Renal cortex interstitium (tissue), 15 donors: Measurements from ENCODE around the gene CCDC93. TPM values are rescaled to one million over a fixed set of nuclear protein-coding genes. Genes with fewer than 3 reads are reported as not detected.

Experiments used
- DNase-seq, 11 donors: peaks; one replicate each; pipeline ENCODE4 v3.0.0-alpha.2; 2013; ENCODE audit warnings: low read depth in 9 of 11, low spot score in 4 of 11; ENCODE audit errors: extremely low read depth in 1 of 11
- long read RNA-seq, 16 experiments: transcript quantifications; one replicate each; lab custom pipeline, GENCODE V29; 2026
- polyA plus RNA-seq, 3 donors: library from polyadenylated mRNA; unstranded; fragments of 120-200 nt; gene quantifications; one replicate each; pipeline ENCODE4 v1.2.1, GENCODE V29; 2013; ENCODE audit not compliant: insufficient read length in 3 of 3

Gene CCDC93, protein sequence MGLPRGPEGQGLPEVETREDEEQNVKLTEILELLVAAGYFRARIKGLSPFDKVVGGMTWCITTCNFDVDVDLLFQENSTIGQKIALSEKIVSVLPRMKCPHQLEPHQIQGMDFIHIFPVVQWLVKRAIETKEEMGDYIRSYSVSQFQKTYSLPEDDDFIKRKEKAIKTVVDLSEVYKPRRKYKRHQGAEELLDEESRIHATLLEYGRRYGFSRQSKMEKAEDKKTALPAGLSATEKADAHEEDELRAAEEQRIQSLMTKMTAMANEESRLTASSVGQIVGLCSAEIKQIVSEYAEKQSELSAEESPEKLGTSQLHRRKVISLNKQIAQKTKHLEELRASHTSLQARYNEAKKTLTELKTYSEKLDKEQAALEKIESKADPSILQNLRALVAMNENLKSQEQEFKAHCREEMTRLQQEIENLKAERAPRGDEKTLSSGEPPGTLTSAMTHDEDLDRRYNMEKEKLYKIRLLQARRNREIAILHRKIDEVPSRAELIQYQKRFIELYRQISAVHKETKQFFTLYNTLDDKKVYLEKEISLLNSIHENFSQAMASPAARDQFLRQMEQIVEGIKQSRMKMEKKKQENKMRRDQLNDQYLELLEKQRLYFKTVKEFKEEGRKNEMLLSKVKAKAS
- polyA plus RNA-seq: 10 to 100 TPM; 42.2 to 59.5 (median 42.8) TPM
- long read RNA-seq, donor 1, full-length matches to known transcripts: 2 of 2 reads
- long read RNA-seq, donor 1, partial matches to known transcripts: 0 of 2 reads
- long read RNA-seq, donor 1, other reads (novel, unspliced or antisense): 0 of 2 reads
- long read RNA-seq, donor 2, full-length matches to known transcripts: 1 of 1 reads
- long read RNA-seq, donor 2, partial matches to known transcripts: 0 of 1 reads
- long read RNA-seq, donor 2, other reads (novel, unspliced or antisense): 0 of 1 reads
- long read RNA-seq, donor 3, full-length matches to known transcripts: 4 of 4 reads
- long read RNA-seq, donor 3, partial matches to known transcripts: 0 of 4 reads
- long read RNA-seq, donor 3, other reads (novel, unspliced or antisense): 0 of 4 reads
- long read RNA-seq, donor 4, full-length matches to known transcripts: 1 of 1 reads
- long read RNA-seq, donor 4, partial matches to known transcripts: 0 of 1 reads
- long read RNA-seq, donor 4, other reads (novel, unspliced or antisense): 0 of 1 reads
- long read RNA-seq, donor 5: 0 reads
- long read RNA-seq, donor 6, full-length matches to known transcripts: 1 of 1 reads
- long read RNA-seq, donor 6, partial matches to known transcripts: 0 of 1 reads
- long read RNA-seq, donor 6, other reads (novel, unspliced or antisense): 0 of 1 reads
- long read RNA-seq, donor 7, full-length matches to known transcripts: 1 of 1 reads
- long read RNA-seq, donor 7, partial matches to known transcripts: 0 of 1 reads
- long read RNA-seq, donor 7, other reads (novel, unspliced or antisense): 0 of 1 reads
- long read RNA-seq, donor 8, full-length matches to known transcripts: 3 of 10 reads
- long read RNA-seq, donor 8, partial matches to known transcripts: 7 of 10 reads
- long read RNA-seq, donor 8, other reads (novel, unspliced or antisense): 0 of 10 reads
- long read RNA-seq, donor 9, full-length matches to known transcripts: 4 of 4 reads
- long read RNA-seq, donor 9, partial matches to known transcripts: 0 of 4 reads
- long read RNA-seq, donor 9, other reads (novel, unspliced or antisense): 0 of 4 reads
- long read RNA-seq, donor 10, full-length matches to known transcripts: 2 of 2 reads
- long read RNA-seq, donor 10, partial matches to known transcripts: 0 of 2 reads
- long read RNA-seq, donor 10, other reads (novel, unspliced or antisense): 0 of 2 reads
- long read RNA-seq, donor 11, full-length matches to known transcripts: 1 of 1 reads
- long read RNA-seq, donor 11, partial matches to known transcripts: 0 of 1 reads
- long read RNA-seq, donor 11, other reads (novel, unspliced or antisense): 0 of 1 reads
- long read RNA-seq, donor 12, partial matches to known transcripts: 0 of 3 reads
- long read RNA-seq, donor 12, other reads (novel, unspliced or antisense): 0 of 3 reads
- long read RNA-seq, donor 13: 0 reads
- long read RNA-seq, donor 14: 0 reads
- long read RNA-seq, donor 15, full-length matches to known transcripts: 1 of 1 reads
- long read RNA-seq, donor 15, partial matches to known transcripts: 0 of 1 reads
- long read RNA-seq, donor 15, other reads (novel, unspliced or antisense): 0 of 1 reads
- long read RNA-seq, donor 16, full-length matches to known transcripts: 1 of 1 reads
- long read RNA-seq, donor 16, partial matches to known transcripts: 0 of 1 reads
- long read RNA-seq, donor 16, other reads (novel, unspliced or antisense): 0 of 1 reads

- peak; percentile 64 to 80 (median 74) for DNase-seq
These were observed at the start of gene CCDC93 for GRCh38 chr2:118013724-118014491. Gene CCDC93, minus strand, starts transcription at chr2:118014070. Its CDS starts 75 bp downstream, at chr2:118013995.

DNA sequence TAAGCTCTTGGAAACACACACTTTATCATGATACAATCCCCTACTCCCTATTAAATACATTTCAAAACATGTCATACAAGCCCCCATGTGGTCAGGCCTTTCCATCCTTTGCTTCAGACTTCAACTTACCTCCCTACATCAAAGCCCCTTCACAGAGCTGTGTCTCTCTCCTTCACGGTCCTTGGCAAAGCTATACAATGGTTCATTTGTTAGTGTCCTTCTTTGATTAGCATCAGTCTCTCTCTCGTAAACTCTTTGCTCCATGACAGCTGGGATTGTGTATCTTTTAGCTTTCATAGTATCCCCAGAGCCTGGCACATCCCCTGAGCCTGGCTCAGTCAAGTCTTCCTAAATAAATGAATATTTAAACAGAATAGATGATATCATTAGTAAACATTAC lies 48.8 kb upstream of the CCDC93 start:
- no peak for DNase-seq

- no peak for DNase-seq
These were observed 48.2 kb upstream of the CCDC93 start for GRCh38 chr2:118062048-118062447.

DNA sequence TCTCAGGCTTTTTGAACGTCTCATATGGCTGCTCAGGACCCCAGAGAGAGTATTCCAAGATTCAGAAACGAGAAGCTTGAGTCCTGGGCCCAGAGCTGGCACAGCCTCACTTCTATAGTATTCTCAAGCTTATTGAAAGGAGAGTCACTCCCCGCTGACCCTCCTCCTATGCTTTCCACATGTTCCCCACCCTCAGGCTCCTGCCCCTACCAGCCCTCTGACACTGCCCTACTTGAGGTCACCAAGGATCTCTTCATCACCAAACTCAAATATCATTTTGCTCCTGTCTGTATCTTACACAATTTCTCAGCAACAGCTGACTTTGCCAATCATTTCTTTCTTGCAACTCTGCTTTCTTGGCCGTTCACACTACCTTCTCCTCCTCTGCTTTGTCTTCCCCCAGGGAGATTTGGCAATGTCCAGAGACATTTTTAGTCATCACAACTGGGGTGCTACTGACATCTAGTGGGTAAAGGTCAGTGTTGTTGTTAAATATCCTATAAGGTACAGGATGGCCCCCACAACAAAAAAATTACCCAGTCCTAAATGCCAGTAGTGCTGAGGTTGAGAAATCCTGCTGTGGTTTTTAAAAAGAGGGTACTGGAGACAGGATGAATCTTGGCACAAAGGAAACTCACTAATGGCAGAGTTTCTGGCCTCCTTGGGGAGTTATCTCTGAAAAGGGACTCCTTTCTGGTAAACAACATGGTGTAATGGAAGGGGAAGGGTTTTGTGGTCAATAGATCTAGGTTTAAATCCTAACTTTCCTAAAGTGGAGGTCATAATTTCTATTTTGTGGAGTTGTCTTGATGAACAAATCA lies 47.5 kb upstream of the CCDC93 start:
- DNase-seq: no peak

- no peak for DNase-seq
These were observed 46.1 kb upstream of the CCDC93 start for GRCh38 chr2:118059919-118060478.

- DNase-seq: no peak
These were observed 45.1 kb upstream of the CCDC93 start for GRCh38 chr2:118058951-118059350.

DNA sequence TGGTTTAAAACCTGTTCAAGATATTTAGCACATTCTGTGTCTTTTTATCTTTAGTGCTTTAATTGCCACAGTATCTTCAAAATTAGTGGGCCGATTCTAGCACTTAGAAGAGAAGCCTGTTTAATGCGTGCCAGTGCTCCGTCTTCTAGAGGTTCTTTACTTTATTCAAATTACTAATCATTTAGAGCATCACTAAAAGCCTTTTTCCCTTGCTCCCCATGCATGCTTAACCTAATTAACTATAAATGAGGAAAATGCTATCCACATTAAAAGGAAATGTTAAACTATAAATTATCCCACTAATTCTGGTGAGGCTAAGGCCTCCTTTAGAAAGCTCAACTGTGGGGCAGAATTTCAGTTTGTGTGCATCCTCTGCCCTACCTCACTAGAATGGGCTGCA lies 42.9 kb upstream of the CCDC93 start:
- DNase-seq: no peak

- no peak for DNase-seq
These were observed 42.3 kb upstream of the CCDC93 start for GRCh38 chr2:118056165-118056534.

GRCh38 chr2:118055512-118056164 lies 41.8 kb upstream of the CCDC93 start:
- no peak for DNase-seq

DNA sequence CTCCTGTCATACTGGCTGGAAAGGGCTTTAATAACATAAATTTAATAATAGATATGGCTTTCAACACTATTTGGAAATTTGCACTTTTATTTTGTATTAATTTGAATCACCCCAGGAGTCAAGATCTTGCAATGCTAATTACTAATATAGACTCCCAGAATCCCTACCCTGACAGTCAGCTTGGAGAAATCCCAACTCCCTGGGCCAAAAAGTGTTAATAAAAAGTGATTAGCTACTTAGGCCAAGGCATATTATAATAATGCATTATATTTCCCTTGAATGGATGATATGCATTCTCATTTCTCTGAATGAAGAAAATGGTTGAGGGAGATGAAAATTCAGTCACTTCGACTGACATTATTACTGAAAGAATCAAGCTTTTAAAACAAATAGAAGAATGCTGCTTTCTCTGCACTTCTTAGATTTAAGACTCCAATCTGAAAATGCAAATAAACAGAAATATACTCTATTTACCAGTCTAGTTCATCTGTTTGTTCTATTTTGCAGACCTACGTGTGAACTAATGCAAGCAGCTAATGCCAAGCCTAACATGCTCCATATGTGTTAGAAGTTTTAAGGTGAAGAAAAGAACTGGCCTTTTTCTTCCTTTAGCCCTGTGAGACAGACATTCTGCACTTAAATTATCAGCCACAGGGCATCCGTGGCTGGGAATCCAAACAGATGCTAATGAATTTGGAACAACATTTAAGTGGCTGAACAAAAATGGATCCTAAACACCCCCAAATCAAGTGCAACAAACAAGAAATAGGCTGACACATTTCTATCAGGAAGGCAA lies 40.5 kb upstream of the CCDC93 start:
- no peak for DNase-seq

DNA sequence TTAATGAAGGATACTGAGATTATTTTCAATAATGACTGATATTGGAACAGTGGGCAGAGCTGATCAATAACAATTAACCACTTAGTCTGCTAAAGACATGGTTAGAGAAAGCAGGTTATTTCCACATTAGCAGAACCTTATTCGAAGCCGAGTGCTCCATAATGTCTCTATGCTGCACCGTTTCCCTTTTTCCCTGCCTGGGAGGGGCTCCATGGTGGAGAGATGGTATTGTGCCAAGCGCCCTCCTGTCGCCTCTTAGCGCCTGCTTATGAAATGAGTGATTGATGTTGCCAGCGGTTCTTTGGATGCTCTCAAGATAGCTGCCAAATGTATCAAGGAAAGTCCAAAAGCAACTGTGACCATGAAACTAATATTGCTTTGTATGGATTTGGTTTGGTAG lies 39.8 kb upstream of the CCDC93 start:
- DNase-seq: no peak

DNA sequence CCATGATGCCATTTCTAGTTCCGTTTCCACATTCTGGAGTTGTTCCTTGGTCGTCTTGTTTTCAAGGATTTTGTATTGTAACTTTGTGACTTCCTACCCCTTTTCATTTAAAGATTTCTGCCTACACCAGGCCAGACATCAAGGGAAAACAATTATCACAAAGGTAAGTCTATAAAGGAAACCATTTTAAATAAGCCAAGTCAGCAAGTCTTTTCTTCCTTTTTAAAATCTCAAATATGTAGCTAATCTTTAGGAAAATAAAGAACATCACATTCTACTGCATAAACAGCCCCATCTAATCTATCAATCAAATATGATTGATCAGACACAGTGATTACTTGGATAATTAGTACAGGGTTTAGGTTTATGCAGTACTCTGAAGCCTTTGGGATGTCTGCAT lies 38.6 kb upstream of the CCDC93 start:
- DNase-seq: no peak

DNA sequence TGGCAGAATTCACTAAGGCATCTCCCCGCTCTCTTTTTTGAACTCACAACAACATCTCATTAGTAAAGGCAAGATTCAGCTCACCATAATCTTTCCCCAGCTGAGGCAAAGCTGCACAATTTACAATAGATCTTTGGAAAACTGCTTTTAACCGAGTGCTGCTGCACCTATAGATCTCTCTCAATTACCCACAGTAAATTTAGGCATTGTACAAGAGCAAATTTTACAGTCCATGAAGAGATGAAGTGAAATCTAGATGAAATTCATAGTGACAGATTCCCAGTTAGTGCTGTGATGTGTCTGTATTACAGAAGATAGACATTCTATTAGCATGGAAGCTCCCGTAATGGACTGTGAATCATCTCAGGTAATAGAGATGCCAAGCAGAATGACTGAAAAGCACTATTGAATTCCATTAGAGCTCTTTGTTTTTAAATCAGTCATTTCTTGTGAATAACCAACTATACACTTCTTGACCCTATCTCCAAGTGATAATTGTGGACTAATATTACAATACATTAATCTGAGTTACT lies 38.0 kb upstream of the CCDC93 start:
- DNase-seq: no peak

DNA sequence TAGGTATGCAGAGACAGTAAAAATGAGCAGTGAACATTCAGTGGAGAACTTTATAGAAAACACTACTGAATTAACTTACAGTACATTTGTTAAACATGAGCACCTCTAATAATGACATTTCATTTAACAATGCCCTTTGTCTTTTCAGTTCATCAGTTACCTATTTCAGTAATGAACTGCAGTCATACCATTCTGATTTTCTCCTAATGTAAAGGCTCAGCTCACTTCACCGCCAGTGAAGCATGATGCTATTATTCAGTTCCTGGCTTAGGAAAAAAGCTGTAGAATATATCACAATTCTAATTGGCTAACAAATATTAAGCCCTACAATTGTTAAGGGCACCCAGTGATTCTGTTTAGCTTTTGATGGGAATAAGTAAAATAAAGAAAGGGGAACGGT lies 37.1 kb upstream of the CCDC93 start:
- DNase-seq: no peak
